Brain microvascular endothelial cell (primary cell): ENCODE data around the gene SHD.

Experiments used
- DNase-seq: peaks from one replicate; pipeline ENCODE4 v3.0.0-alpha.2; 2020
- H3K27ac ChIP-seq: fragments of 250-450 bp; sonication (Bioruptor Pico); 2 replicates; pipeline ENCODE4 v1.5.1; 2020; ENCODE audit warnings: mild to moderate bottlenecking, moderate library complexity
- H3K27me3 ChIP-seq: fragments of 250-450 bp; sonication (Bioruptor Pico); replicated peaks from 2 replicates; pipeline ENCODE4 v1.5.1; 2020; ENCODE audit warnings: mild to moderate bottlenecking
- H3K36me3 ChIP-seq: fragments of 250-450 bp; sonication (Bioruptor Pico); replicated peaks from 2 replicates; pipeline ENCODE4 v1.5.1; 2020; ENCODE audit warnings: mild to moderate bottlenecking
- H3K4me3 ChIP-seq: 2 replicates; pipeline ENCODE4 v1.5.1; 2011; ENCODE audit warnings: low read depth, mild to moderate bottlenecking, control low read depth, low read length, moderate library complexity
- in situ Hi-C: cut with HindIII; loops from 2 replicates; pipeline ENCODE4 v1.10.0; 2017; ENCODE audit warnings: low sequenced_read_pairs, low pct_ligation_motif_present
- TF ChIP-seq, protein P1 (sequence below): IDR thresholded peaks from 2 replicates; pipeline ENCODE4 v1.5.1; 2011; ENCODE audit warnings: low read depth, mild to moderate bottlenecking, moderate library complexity, low read length, control low read depth, inconsistent platforms; ENCODE audit errors: missing control alignments

The SHD gene

GRCh38 chr19:4334929-4335570 lies 56.0 kb downstream of the SHD start:
- Histone ChIP-seq H3K27ac (no peak overlapping the region), H3K27me3 (no peaks in the 10 kb centered on the region), H3K4me3 (no peak overlapping the region), H3K36me3 (no peaks in the 10 kb centered on the region)
- no peak for DNase-seq
- TF ChIP-seq, protein P1, sequence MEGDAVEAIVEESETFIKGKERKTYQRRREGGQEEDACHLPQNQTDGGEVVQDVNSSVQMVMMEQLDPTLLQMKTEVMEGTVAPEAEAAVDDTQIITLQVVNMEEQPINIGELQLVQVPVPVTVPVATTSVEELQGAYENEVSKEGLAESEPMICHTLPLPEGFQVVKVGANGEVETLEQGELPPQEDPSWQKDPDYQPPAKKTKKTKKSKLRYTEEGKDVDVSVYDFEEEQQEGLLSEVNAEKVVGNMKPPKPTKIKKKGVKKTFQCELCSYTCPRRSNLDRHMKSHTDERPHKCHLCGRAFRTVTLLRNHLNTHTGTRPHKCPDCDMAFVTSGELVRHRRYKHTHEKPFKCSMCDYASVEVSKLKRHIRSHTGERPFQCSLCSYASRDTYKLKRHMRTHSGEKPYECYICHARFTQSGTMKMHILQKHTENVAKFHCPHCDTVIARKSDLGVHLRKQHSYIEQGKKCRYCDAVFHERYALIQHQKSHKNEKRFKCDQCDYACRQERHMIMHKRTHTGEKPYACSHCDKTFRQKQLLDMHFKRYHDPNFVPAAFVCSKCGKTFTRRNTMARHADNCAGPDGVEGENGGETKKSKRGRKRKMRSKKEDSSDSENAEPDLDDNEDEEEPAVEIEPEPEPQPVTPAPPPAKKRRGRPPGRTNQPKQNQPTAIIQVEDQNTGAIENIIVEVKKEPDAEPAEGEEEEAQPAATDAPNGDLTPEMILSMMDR = no peak
- in situ Hi-C loops = no loop called here

DNA sequence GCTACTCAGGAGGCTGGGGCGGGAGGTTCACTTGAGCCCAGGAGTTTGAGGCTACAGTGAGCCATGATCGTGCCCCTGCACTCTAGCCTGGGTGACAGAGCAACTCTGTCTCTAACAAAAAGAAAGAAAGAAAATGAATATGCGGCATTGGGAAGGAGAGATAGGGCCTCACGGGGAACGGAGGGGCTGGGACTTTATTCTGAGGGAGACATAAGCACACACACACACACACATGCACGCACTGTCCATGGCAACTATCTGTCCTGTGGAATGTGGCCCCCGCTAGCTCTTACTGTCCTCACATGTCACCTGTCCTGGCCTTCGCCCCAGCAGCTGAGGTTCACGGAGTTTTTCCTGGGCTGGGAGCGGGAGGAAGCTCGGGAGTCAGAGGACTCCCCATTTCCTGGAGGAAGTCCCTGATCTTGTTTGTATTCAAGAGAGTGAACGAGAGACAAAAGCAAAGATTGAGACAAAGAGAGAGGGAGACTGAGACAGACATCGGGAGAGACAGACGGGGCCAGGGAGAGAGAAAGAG lies 58.9 kb downstream of the SHD start:
- in situ Hi-C loops = no loop called here
- Histone ChIP-seq H3K4me3 (peak overlapping the region; percentile 40), H3K27me3 (no peaks in the 10 kb centered on the region), H3K36me3 (no peaks in the 10 kb centered on the region), H3K27ac (no peak overlapping the region)
- TF ChIP-seq, protein P1 = no peak
- DNase-seq = no peak

GRCh38 chr19:4338441-4339355 lies 59.6 kb downstream of the SHD start, which contains the start of gene STAP2:
Gene STAP2 (minus strand): TSS chr19:4338827. CDS start chr19:4338753, 74 bp downstream.
- Histone ChIP-seq H3K36me3 (no peaks in the 10 kb centered on the region), H3K4me3 (peak within 1 kb of the TSS; percentile 40), H3K27me3 (no peaks in the 10 kb centered on the region), H3K27ac (no peak within 1 kb of the TSS)
- DNase-seq = no peak
- in situ Hi-C loops = no loop called here
- TF ChIP-seq, protein P1 = no peak
